IPS-18c (cell line): ENCODE results near the gene MCCC1.
"Not testable (repeated sequence)": the region's sequence is repeated elsewhere in the genome, so short reads cannot be mapped to it uniquely, and the experiment has no call there.

ENCODE experiments used
- H3K4me3 ChIP-seq: 2 replicates; pipeline ENCODE4 v1.7.0; 2013; ENCODE audit warnings: low read depth, mild to moderate bottlenecking, low read length, moderate library complexity; ENCODE audit not compliant: insufficient read depth
- H3K9me3 ChIP-seq: one replicate; pipeline ENCODE4 v1.6.1; 2013; ENCODE audit warnings: mild to moderate bottlenecking, low read length, moderate library complexity; ENCODE audit not compliant: control insufficient read depth, insufficient read depth

Gene MCCC1

DNA sequence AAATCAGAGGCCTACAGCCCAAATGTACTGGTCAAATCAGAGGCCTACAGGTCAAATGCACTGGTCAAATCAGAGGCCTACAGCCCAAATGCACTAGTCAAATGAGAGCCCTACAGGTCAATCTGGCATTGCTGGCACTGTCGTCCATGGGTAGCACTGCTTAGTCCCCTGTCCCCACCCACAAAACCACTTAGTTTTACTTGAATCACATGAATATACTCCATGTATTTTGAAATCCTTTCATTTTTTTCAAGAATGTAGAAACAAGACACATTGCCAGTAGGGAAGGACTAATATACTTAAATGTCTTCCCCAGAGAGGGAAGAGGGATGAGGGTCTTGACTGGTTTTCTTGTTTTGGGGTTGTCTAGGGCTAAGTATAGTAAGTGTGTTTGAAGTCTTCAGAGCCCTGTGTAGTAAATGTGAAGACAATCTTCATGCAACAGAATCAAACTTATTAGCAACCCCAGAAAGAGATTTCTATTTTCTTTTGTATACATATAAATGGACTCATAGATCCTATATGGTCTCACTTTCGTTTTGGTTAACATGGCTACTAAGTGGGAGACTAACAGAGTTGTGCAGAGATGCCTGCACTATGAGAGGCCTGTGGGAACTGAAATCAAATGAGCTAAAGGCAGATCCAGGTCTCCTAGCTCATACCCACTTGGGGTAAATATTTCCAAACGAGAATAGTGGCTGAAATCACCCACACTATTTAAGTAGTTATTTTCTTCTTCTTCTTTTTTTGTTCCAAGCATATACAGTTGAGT, 80.7 kb downstream of the MCCC1 start:
- H3K4me3 ChIP-seq = no peak overlapping the region
- no peaks in the 10 kb centered on the region for H3K9me3 ChIP-seq

DNA sequence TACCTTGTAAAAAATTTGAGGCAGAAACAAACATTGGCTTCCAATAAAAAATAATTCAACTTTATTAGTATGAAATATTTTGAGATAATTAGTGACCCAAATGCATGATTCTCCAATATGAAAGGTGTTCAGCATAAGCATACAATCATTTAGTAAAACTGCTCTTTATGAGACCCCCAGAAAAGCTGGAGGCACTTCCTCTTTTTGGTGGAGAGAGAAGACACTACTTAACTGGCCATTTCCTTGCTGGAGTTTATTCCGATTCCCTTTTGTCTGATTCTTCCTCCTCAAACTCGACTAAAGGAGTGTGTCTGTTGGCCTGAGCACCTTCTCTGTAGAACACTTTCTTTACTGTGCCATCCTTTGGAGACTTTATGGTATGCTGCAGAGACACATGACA, 84.1 kb downstream of the MCCC1 start:
- no peaks in the 10 kb centered on the region for H3K9me3 ChIP-seq
- H3K4me3 ChIP-seq = no peak overlapping the region

DNA sequence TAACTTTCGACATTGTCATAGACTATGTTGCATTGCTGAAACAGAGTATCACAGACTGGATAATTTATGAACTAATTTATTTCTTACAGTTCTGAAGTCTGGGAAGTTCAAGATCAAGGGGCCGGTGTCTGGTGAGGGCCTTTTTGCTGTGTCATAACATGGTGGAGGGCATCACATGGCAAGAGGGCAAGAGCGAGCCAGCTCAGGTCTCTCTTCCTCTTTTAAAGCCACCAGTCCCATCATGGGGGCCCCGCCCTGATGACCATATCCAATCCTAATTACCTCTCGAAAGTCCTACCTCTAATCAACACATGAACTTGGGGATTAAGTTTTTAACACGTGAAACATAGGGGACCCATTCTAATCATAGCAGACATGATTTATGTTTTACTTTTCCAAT, 85.4 kb downstream of the MCCC1 start:
- H3K4me3 ChIP-seq = no peak overlapping the region
- no peaks in the 10 kb centered on the region for H3K9me3 ChIP-seq

DNA sequence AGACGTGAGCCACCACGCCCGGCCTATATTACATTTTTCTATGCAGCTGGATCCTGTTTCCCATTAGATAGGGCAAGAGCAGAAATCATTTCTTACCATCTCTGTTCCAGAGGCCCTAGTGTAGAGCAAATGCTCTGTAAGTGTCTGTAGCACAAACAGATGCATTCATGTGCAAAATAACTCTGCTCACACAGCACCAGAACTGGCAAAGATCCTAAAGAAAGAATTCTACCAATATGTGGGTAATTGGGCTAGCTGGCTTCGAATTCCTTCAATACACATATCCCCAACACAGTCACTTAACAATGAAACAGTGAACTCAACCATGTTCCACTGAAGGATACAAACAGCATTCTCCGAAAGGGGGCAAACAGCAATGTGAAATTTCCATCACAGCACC, 86.2 kb downstream of the MCCC1 start:
- Histone ChIP-seq H3K4me3 (no peak overlapping the region), H3K9me3 (no peaks in the 10 kb centered on the region)

DNA sequence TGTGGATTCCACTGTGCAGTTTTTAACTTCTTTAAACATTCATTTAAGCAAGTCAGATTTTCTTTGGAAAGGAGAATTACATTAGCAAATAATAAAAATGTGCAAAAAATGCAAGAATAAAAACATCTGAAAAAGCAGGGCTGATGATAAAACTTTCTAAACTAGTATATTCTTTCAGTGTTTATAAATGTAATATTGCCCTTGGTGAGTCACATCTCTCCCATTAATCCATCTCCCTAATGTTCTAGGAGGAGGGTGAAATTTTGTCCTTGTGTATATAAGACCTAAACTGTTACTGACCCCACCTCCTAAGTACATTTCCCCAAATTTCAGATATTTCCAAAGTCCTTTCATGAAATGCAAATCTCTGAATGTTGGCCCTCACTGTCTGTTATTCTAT, 90.5 kb downstream of the MCCC1 start:
- Histone ChIP-seq H3K4me3 (no peak overlapping the region), H3K9me3 (no peaks in the 10 kb centered on the region)

DNA sequence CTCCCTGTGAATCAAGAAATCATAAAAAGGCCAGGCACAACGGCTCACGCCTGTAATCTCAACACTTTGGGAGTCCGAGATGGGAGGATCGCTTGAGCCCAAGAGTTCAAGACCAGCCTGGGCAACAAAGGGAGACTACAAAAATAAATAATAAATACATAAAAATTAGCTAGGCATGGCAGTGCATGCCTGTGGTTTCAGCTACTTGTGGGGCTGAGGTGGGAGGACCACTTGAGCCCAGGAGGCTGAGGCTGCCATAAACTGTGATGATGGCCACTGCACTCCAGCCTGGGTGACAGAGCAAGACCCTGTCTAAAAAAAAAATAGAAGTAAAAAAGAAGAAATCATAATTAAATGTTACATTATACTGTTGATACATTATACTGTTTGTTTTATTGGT, 91.0 kb downstream of the MCCC1 start:
- no peaks in the 10 kb centered on the region for H3K9me3 ChIP-seq
- H3K4me3 ChIP-seq = no peak overlapping the region

DNA sequence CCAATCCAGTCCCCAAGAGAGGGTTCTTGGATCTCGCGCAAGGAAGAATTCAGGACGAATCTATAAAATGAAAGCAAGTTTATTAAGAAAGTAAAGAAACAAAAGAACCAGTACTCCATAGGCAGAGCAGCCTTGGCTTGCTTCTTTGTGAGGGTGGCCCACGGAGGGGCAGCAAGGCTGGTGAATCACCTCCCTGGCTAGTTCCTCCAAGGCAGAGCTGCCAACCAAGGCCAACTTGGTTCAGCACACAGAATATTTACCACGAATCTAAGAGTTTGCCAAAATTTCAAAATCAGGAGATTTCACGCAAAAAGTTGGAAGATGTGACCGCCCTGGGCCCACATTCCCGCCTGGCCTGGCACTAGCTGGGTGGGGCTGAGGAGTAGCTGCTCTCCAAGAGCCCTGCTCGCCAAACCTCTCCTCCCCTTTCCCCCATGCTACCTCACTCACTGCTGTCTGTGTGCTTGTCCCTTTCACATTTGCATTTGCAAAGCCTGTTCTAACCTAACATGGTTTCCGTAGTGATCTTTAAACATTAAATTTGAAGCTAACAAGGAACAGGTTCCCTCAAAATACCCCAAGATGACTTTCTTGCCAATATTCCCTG, 92.8 kb downstream of the MCCC1 start:
- Histone ChIP-seq H3K9me3 (no peaks in the 10 kb centered on the region), H3K4me3 (no peak overlapping the region)

DNA sequence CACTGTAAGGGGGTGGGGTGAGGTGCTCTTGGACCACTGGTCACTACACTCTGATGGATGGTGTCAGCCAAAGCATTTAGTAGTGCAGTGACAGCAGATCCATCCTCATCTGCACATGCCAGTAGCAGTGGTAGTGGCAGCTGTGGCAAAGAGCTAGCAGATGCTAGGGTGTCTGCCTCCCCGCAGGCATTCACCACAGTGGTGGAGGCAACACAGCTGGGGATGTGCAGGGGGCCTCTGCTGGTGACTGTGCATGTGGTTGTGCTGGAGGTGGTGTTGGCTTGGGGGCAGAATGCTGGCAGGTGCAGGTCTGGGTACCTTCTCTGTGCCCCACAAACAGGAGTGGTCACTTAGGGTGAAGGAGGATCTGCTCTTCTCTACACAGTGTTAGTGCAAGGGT, 99.5 kb downstream of the MCCC1 start:
- H3K4me3 ChIP-seq = no peak overlapping the region
- H3K9me3 ChIP-seq = no peaks in the 10 kb centered on the region

DNA sequence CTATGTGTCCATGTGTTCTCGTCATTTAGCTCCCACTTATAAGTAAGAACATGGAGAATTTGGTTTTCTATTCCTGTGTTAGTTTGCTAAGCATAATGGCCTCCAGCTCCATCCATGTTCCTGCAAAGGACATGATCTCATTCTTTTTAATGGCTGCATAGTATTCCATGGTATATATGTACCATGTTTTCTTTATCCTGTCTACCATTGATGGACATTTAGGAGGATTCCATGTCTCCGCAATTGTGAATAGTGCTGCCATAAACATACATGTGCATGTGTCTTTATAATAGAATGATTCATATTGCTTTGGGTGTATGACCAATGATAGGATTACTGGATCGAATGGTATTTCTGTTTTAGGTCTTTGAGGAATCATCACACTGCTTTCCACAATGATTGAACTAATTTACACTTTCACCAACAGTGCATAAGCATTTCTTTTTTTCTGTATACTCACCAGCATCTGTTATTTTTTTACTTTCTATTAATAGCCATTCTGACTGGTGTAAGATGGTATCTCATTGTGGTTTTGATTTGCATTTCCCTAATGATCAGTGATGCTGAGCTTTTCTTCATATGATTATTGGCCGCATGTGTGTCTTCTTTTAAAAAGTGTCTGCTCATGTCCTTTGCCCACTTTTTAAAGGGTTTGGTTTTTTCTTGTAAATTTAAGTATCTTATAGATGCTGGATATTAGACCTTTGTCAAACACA, 105.7 kb downstream of the MCCC1 start:
- H3K4me3 ChIP-seq, H3K9me3 ChIP-seq: not testable (repeated sequence)

DNA sequence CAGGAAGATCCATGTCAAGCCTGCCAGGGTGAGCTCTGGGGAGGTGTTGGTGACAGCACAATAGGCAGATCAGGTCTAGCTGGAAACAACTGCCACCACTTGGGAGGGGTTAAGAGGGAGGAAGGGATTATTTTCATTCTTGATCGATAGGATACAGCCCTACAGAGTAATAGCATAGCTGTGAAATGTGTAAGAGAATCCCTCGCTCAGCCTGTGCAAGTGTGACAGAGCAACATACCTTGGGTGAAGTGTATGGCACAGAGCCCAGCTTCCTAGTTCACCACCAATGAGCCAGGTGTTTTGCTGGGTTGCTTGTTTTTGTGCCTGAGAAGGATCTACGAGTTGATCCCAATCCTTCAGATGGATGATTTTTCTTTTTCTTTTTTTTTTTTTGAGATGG, 109.7 kb downstream of the MCCC1 start:
- no peaks in the 10 kb centered on the region for H3K9me3 ChIP-seq
- H3K4me3 ChIP-seq = no peak overlapping the region

DNA sequence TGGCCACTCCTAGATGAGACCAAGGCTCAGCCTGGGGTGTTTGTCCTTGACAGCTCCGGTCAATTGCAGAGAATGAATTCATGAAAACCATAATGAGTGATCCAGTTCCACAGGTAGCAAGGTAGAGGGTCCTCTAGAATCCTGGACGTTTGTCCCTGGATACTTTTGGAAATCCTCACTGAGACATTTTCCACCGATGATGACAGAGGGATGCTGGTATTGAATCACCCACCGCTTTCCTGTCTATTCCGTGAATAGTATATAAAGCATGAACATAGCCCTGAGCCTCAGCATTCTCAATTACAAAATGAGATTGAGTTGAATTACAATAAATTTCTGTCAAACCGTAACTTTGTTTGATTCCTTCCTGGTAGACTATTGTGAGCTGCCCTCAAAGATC, 113.3 kb downstream of the MCCC1 start:
- no peaks in the 10 kb centered on the region for H3K9me3 ChIP-seq
- no peak overlapping the region for H3K4me3 ChIP-seq

DNA sequence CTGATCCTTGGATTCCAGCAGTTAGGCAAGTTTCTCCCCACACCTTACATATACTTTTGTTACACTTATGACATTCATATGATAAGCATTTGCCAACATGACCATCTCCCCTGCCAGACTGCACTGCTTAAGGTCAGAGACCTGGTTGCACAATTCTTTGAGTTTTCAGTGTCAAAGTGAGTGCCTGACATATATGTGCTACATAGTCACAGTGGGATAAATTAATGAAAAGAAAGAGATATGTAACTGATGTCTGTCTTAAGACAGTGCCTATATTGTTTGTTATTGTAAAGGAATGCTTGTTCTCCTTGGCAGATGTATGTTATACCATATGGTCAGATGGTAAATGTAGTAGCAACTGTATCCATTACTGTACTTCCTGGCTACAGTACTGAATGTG, 115.4 kb downstream of the MCCC1 start:
- Histone ChIP-seq H3K4me3 (no peak overlapping the region), H3K9me3 (no peaks in the 10 kb centered on the region)

DNA sequence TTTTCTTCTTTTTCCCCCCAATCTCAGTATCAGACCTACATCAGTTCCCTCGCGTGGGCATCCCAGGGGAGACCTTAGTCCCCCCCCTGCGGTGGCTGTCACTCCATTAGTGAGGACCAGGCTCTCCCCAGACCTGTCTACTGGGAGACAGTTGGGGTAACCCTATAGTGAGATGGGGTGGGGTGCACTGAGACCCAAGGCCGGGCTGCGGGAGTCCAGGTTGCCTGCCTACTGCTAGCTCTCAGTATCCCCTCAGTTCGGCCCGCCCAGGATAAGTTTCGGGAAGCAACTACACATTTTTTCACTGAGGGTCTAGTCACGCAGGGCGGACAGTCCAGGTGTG, 118.3 kb downstream of the MCCC1 start:
- H3K4me3 ChIP-seq = peak overlapping the region; percentile 39; the same call in 1 of the 2 replicates

DNA sequence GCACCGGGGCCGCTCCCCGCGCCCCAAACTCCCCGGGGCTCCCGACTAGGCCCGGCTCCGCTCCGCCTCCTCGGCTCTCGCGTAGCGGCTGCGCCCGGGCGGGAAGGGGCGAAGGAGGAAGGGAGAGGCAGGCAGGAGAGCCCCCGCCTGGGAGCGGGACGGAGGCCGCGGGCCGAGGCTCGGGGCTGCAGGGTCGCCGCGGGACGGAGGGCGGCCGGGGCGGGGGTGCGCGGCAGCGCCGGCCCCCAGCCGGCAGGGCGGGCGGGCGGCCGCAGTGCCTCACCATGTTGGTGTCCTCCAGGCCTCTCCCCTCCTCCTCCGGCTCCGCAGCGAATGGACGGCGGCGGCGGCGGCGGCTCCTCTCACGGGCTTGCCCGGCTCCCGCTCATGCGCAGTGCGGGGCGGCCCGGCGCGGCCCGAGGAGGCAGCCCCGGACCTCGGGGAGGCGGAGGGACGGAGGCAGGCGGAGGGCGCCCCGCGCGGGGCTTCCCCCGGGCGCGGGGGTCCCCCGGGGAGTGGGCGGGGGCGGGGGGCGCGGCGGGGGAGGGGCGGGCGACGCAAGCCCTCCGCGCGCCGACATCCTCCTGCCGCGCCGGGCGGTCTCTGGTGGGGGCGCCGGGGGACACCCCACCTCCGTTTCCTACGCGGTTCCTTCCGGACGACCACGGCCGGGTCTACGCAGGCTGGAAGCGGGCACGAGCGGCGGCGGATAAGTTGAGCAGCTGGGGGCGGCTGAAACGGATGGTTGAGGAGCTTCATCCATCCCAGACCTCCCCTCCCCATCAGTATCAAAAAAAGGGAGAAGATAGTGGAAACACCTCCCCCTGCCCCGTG, 118.9 kb downstream of the MCCC1 start, which contains the start of gene DCUN1D1:
DCUN1D1 (minus strand) TSS at position 335 of the 834 bp plus-strand sequence; CDS start at position 286, 49 bp downstream.
- Histone ChIP-seq H3K4me3 (peak within 1 kb of the TSS; percentile 74), H3K9me3 (no peaks in the 10 kb centered on the region)

More for the DNA sequence above, 118.3 kb downstream of the MCCC1 start:
- no peaks in the 10 kb centered on the region for H3K9me3 ChIP-seq

DNA sequence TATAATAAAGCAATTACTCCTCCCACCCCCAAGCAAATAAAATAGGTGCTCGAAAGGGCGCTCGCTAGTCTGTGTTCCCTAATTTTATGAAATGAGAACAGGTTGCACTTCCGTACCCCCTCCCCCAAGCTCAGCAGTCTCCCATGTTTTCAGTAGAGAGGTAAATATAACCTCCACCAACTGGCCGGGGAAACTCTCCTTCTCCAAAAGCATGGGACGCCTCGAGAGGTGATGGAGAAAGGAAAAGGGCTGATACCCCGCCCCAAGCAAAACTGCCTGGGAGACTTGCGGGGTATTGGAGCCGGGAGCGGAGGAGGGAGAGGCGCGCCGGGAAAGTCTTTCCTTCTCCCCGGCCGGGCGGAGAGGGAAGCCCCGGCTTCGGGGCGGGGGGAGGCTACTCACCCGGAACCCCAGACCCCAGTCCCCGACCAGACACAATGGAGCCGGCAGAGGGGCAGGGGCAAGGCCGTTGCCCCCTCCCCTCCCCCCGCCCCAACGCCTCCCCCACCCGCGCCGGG, 119.6 kb downstream of the MCCC1 start:
- peak overlapping the region; percentile 74 for H3K4me3 ChIP-seq
- H3K9me3 ChIP-seq = no peaks in the 10 kb centered on the region

DNA sequence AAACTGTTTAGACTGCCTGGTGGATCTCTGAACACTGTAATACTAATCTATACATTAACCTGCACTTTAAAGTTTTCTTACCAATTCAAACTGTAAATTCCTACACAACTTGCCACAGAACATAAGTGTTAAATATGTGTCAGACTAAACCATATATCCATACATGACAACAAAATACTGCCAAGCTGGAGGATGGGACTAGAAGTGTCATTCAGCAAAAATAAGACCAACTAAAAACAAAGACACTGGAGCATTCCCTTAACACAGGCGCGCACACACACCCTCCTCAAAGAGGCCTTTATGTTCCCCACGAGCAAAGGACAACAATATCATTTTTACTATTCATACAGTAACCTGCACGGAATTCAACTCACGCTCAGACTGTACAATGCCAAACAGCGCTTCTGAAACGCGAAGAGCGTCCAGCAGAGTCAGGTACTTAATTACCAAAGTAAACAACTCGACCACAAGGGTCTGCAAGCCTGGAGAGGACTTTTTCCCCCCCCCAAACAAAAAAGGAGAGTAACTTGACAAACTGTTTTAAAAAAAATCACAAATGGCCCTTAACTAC, 120.1 kb downstream of the MCCC1 start:
- Histone ChIP-seq H3K9me3 (no peaks in the 10 kb centered on the region), H3K4me3 (peak overlapping the region; percentile 74)

DNA sequence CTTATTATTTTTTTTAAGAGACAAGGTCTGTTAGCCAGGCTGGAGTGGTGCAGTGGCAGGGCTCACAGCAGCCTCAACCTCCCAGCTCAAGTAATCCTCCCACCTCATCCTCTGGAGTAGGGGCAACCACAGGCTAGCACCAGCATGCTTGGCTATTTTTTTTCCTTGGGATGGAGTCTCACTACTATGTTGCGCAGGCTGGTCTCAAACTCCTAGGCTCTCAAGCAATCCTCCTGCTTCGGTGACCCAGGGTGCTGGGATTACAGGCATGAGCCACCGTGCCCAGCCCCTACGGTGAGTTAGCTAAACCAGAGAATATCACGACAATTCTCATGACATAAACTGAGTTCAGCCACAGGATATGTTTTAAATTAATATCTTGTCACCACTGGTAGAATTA, 120.9 kb downstream of the MCCC1 start:
- Histone ChIP-seq H3K4me3 (peak overlapping the region; percentile 74), H3K9me3 (no peaks in the 10 kb centered on the region)
